BLaER1 (cell line): ENCODE data around the gene RPL12.
A peak's percentile ranks its signal among the peaks of the same experiment; 100 is the strongest.

Experiments
- H3K27ac ChIP-seq: shearing (Covaris generic); formaldehyde crosslinking; 2 replicates; pipeline ENCODE4 v1.8.1; 2022
- H3K27me3 ChIP-seq: shearing (Covaris generic); formaldehyde crosslinking; 2 replicates; pipeline ENCODE4 v1.8.1; 2022
- H3K36me3 ChIP-seq: shearing (Covaris generic); formaldehyde crosslinking; 2 replicates; pipeline ENCODE4 v1.8.1; 2022
- H3K4me1 ChIP-seq: shearing (Covaris generic); formaldehyde crosslinking; 2 replicates; pipeline ENCODE4 v1.8.1; 2022
- H3K4me2 ChIP-seq: shearing (Covaris generic); formaldehyde crosslinking; 2 replicates; pipeline ENCODE4 v1.8.1; 2022
- H3K4me3 ChIP-seq: shearing (Covaris generic); formaldehyde crosslinking; 2 replicates; pipeline ENCODE4 v1.8.1; 2022
- H3K9ac ChIP-seq: shearing (Covaris generic); formaldehyde crosslinking; 2 replicates; pipeline ENCODE4 v1.8.1; 2022
- H3K9me3 ChIP-seq: shearing (Covaris generic); formaldehyde crosslinking; 2 replicates; pipeline ENCODE4 v1.8.1; 2022
- H4K20me1 ChIP-seq: shearing (Covaris generic); formaldehyde crosslinking; 2 replicates; pipeline ENCODE4 v1.8.1; 2022
- Cebpa-rat ChIP-seq: shearing (Covaris generic); IDR thresholded peaks from 2 replicates; pipeline ENCODE4 v1.8.1; 2022

Gene RPL12

GRCh38 chr9:127492616-127493015 is 41.4 kb upstream of the RPL12 start:
- peaks cover 27% of the 10 kb centered on the region for H3K4me1 ChIP-seq
- peaks cover 49% of the 10 kb centered on the region; the same call in 1 of the 2 replicates for H3K36me3 ChIP-seq
- H4K20me1 ChIP-seq, result no peaks in the 10 kb centered on the region
- no peak overlapping the region for H3K27ac ChIP-seq
- TF ChIP-seq Cebpa-rat, result no peak
- no peak overlapping the region for H3K4me3 ChIP-seq
- H3K9me3 ChIP-seq, result no peaks in the 10 kb centered on the region
- H3K9ac ChIP-seq, result no peak overlapping the region
- H3K27me3 ChIP-seq, result no peaks in the 10 kb centered on the region
- no peak overlapping the region for H3K4me2 ChIP-seq

GRCh38 chr9:127491516-127491915 is 40.3 kb upstream of the RPL12 start:
- Histone ChIP-seq H3K4me2 (no peak overlapping the region), H4K20me1 (no peaks in the 10 kb centered on the region), H3K9me3 (no peaks in the 10 kb centered on the region), H3K27me3 (no peaks in the 10 kb centered on the region), H3K27ac (0 out of 2 replicates have a peak overlapping the region, but pooled peaks have one; percentile 4), H3K9ac (no peak overlapping the region), H3K36me3 (peaks cover 46% of the 10 kb centered on the region), H3K4me1 (peaks cover 21% of the 10 kb centered on the region), H3K4me3 (no peak overlapping the region)
- TF ChIP-seq Cebpa-rat, result no peak

- no peaks in the 10 kb centered on the region for H3K27me3 ChIP-seq
- peaks cover 13% of the 10 kb centered on the region for H3K4me1 ChIP-seq
- H3K4me3 ChIP-seq, result no peak overlapping the region
- no peak for TF ChIP-seq Cebpa-rat
- 0 out of 2 replicates have a peak overlapping the region, but pooled peaks have one; percentile 4 for H3K27ac ChIP-seq
- H3K36me3 ChIP-seq, result peaks cover 51% of the 10 kb centered on the region
- H3K4me2 ChIP-seq, result no peak overlapping the region
- no peak overlapping the region for H3K9ac ChIP-seq
- H4K20me1 ChIP-seq, result no peaks in the 10 kb centered on the region
- no peaks in the 10 kb centered on the region for H3K9me3 ChIP-seq
These were observed 39.5 kb upstream of the RPL12 start for GRCh38 chr9:127490535-127491230.

GRCh38 chr9:127489471-127490115 is 38.4 kb upstream of the RPL12 start:
- no peaks in the 10 kb centered on the region for H3K9me3 ChIP-seq
- peaks cover 55% of the 10 kb centered on the region for H3K36me3 ChIP-seq
- no peak overlapping the region for H3K4me2 ChIP-seq
- TF ChIP-seq Cebpa-rat, result no peak
- H3K4me1 ChIP-seq, result peaks cover 2% of the 10 kb centered on the region
- no peak overlapping the region for H3K27ac ChIP-seq
- no peaks in the 10 kb centered on the region for H4K20me1 ChIP-seq
- no peak overlapping the region for H3K9ac ChIP-seq
- no peak overlapping the region for H3K4me3 ChIP-seq
- H3K27me3 ChIP-seq, result no peaks in the 10 kb centered on the region

- no peak overlapping the region for H3K9ac ChIP-seq
- no peaks in the 10 kb centered on the region for H3K4me1 ChIP-seq
- H3K4me3 ChIP-seq, result no peak overlapping the region
- TF ChIP-seq Cebpa-rat, result no peak
- peaks cover 50% of the 10 kb centered on the region for H3K36me3 ChIP-seq
- no peaks in the 10 kb centered on the region for H3K9me3 ChIP-seq
- no peaks in the 10 kb centered on the region for H4K20me1 ChIP-seq
- no peak overlapping the region for H3K27ac ChIP-seq
- H3K4me2 ChIP-seq, result no peak overlapping the region
- H3K27me3 ChIP-seq, result no peaks in the 10 kb centered on the region
These were observed 37.7 kb upstream of the RPL12 start for GRCh38 chr9:127488946-127489345.

- Histone ChIP-seq H3K4me1 (no peaks in the 10 kb centered on the region), H4K20me1 (no peaks in the 10 kb centered on the region), H3K36me3 (peaks cover 55% of the 10 kb centered on the region), H3K4me2 (no peak overlapping the region), H3K27ac (no peak overlapping the region), H3K4me3 (no peak overlapping the region), H3K9me3 (no peaks in the 10 kb centered on the region), H3K27me3 (no peaks in the 10 kb centered on the region), H3K9ac (no peak overlapping the region)
- peak; percentile 27; the same call in 1 of the 2 replicates for TF ChIP-seq Cebpa-rat
These were observed 34.8 kb upstream of the RPL12 start for GRCh38 chr9:127485995-127486394.

GRCh38 chr9:127482662-127483061 is 31.5 kb upstream of the RPL12 start:
- no peak for TF ChIP-seq Cebpa-rat
- Histone ChIP-seq H3K4me3 (no peak overlapping the region), H3K36me3 (peaks cover 64% of the 10 kb centered on the region), H4K20me1 (no peaks in the 10 kb centered on the region), H3K4me1 (no peaks in the 10 kb centered on the region), H3K9me3 (no peaks in the 10 kb centered on the region), H3K27ac (no peak overlapping the region), H3K27me3 (no peaks in the 10 kb centered on the region), H3K9ac (no peak overlapping the region), H3K4me2 (no peak overlapping the region)

GRCh38 chr9:127479507-127480081 is 28.4 kb upstream of the RPL12 start:
- Histone ChIP-seq H3K4me1 (no peaks in the 10 kb centered on the region), H3K27ac (no peak overlapping the region), H3K4me2 (no peak overlapping the region), H3K27me3 (no peaks in the 10 kb centered on the region), H3K9ac (no peak overlapping the region), H3K36me3 (peaks cover 56% of the 10 kb centered on the region), H3K4me3 (no peak overlapping the region), H4K20me1 (no peaks in the 10 kb centered on the region), H3K9me3 (no peaks in the 10 kb centered on the region)
- TF ChIP-seq Cebpa-rat, result no peak

GRCh38 chr9:127474592-127474991 is 23.4 kb upstream of the RPL12 start:
- Histone ChIP-seq H3K27me3 (no peaks in the 10 kb centered on the region), H3K9me3 (no peaks in the 10 kb centered on the region), H3K4me1 (no peaks in the 10 kb centered on the region), H3K36me3 (peaks cover 41% of the 10 kb centered on the region), H3K27ac (no peak overlapping the region), H3K9ac (no peak overlapping the region), H4K20me1 (no peaks in the 10 kb centered on the region), H3K4me2 (no peak overlapping the region), H3K4me3 (no peak overlapping the region)
- no peak for TF ChIP-seq Cebpa-rat

GRCh38 chr9:127473932-127474331 is 22.7 kb upstream of the RPL12 start:
- no peak for TF ChIP-seq Cebpa-rat
- peaks cover 34% of the 10 kb centered on the region; the same call in 1 of the 2 replicates for H3K36me3 ChIP-seq
- H3K4me3 ChIP-seq, result no peak overlapping the region
- no peaks in the 10 kb centered on the region for H3K27me3 ChIP-seq
- no peaks in the 10 kb centered on the region for H4K20me1 ChIP-seq
- no peaks in the 10 kb centered on the region for H3K9me3 ChIP-seq
- no peaks in the 10 kb centered on the region for H3K4me1 ChIP-seq
- H3K4me2 ChIP-seq, result no peak overlapping the region
- no peak overlapping the region for H3K27ac ChIP-seq
- no peak overlapping the region for H3K9ac ChIP-seq
